H1 (cell line): ENCODE measurements around the gene ZIC1. TPM values are rescaled to one million over a fixed set of nuclear protein-coding genes. Genes with fewer than 3 reads are reported as not detected.

Source experiments
- CTCF ChIA-PET: fragments of 300-600 bp; sonication (Branson Sonifier 250); formaldehyde crosslinking; loops from one replicate; lab custom pipeline; 2021; ENCODE audit not compliant: partially characterized antibody; lab: Charles Lee
- POLR2A ChIA-PET: fragments of 300-600 bp; sonication (Branson Sonifier 250); formaldehyde crosslinking; loops from one replicate; lab custom pipeline; 2021; ENCODE audit warnings: inconsistent platforms; ENCODE audit not compliant: partially characterized antibody; lab: Charles Lee
- DNase-seq, 2 experiments: peaks; one replicate each; pipeline versions ENCODE4 v3.0.0 to v3.0.0-alpha.2; 2010 to 2022; ENCODE audit warnings: low spot score in 2 of 2, low read depth in 1 of 2, mixed read lengths in 1 of 2
- FAIRE-seq: peaks from 2 replicates; lab custom pipeline; 2011; peaks lifted over from hg19 to GRCh38; lab: Jason Lieb, UNC
- H2AFZ ChIP-seq: 2 replicates; pipeline ENCODE4 v1.8.1; 2012; ENCODE audit warnings: low read length, inconsistent platforms
- H2AK5ac ChIP-seq: 2 replicates; pipeline ENCODE4 v1.6.1; 2013; ENCODE audit warnings: low read depth, low read length
- H2BK120ac ChIP-seq: replicated peaks from 2 replicates; pipeline ENCODE3; 2013; ENCODE audit warnings: low read depth, low read length, inconsistent platforms
- H2BK12ac ChIP-seq: 2 replicates; pipeline ENCODE4 v1.6.1; 2013; ENCODE audit warnings: low read depth, low read length
- H2BK15ac ChIP-seq: 2 replicates; pipeline ENCODE4 v1.6.1; 2013; ENCODE audit warnings: low read length
- H2BK20ac ChIP-seq: 2 replicates; pipeline ENCODE4 v1.6.1; 2013; ENCODE audit warnings: low read length
- H2BK5ac ChIP-seq: 2 replicates; pipeline ENCODE4 v1.6.1; 2013; ENCODE audit warnings: low read depth, low read length
- H3K14ac ChIP-seq: 2 replicates; pipeline ENCODE4 v1.6.1; 2013; ENCODE audit warnings: inconsistent platforms; ENCODE audit not compliant: insufficient read length
- H3K18ac ChIP-seq: 2 replicates; pipeline ENCODE4 v1.6.1; 2013; ENCODE audit warnings: low read length; ENCODE audit errors: extremely low read depth
- H3K23ac ChIP-seq: 2 replicates; pipeline ENCODE4 v1.6.1; 2013; ENCODE audit warnings: inconsistent platforms; ENCODE audit not compliant: insufficient read length
- H3K23me2 ChIP-seq: 2 replicates; pipeline ENCODE4 v1.6.1; 2013; ENCODE audit warnings: low read depth, low read length
- H3K27ac ChIP-seq: 2 replicates; pipeline ENCODE4 v1.6.1; 2011; ENCODE audit warnings: low read depth, low read length, inconsistent platforms
- H3K27me3 ChIP-seq, 4 experiments: replicated peaks in 1 of 4; 1 replicate in 1 of 4; 2 replicates in 3 of 4; pipeline versions ENCODE4 v1.6.1 to v1.8.1; 2011 to 2013; ENCODE audit warnings: low read length in 3 of 4, mild to moderate bottlenecking in 3 of 4, inconsistent platforms in 2 of 4, mixed read lengths in 2 of 4, moderate library complexity in 1 of 4; ENCODE audit not compliant: control insufficient read depth in 3 of 4, insufficient read depth in 3 of 4; ENCODE audit errors: extremely low read depth in 1 of 4
- H3K36me3 ChIP-seq, 4 experiments: 2 replicates each; pipeline versions ENCODE4 v1.6.1 to v1.8.1; 2011 to 2013; ENCODE audit warnings: mild to moderate bottlenecking in 4 of 4, low read length in 3 of 4, moderate library complexity in 2 of 4, control low read depth in 1 of 4, inconsistent platforms in 1 of 4; ENCODE audit not compliant: insufficient read depth in 4 of 4, control insufficient read depth in 2 of 4
- H3K4ac ChIP-seq: replicated peaks from 2 replicates; pipeline ENCODE3; 2013; ENCODE audit warnings: low read length, low read depth, mixed read lengths, inconsistent platforms; ENCODE audit not compliant: insufficient read length
- H3K4me1 ChIP-seq, 4 experiments: replicated peaks in 1 of 4; 1 replicate in 1 of 4; 2 replicates in 3 of 4; pipeline versions ENCODE4 v1.6.1 to v1.8.1; 2011 to 2013; ENCODE audit warnings: low read length in 3 of 4, inconsistent platforms in 2 of 4, mixed read lengths in 1 of 4; ENCODE audit not compliant: insufficient read depth in 4 of 4, control insufficient read depth in 3 of 4
- H3K4me2 ChIP-seq, 2 experiments: 2 replicates each; pipeline versions ENCODE4 v1.6.1 to v1.8.1; 2011 to 2013; ENCODE audit warnings: low read depth in 2 of 2, low read length in 2 of 2, control low read depth in 1 of 2, inconsistent platforms in 1 of 2, mild to moderate bottlenecking in 1 of 2; ENCODE audit not compliant: insufficient read depth in 1 of 2
- H3K4me3 ChIP-seq, 4 experiments: fragments of 200-600, 300-600 bp in 1 of 4; sonication (generic), shearing (Covaris generic), sonication (Bioruptor Twin) in 1 of 4; 2 replicates each; pipeline versions ENCODE4 v1.5.1 to v1.8.1; 2011 to 2016; ENCODE audit warnings: low read length in 4 of 4, low read depth in 3 of 4, control low read depth in 2 of 4, inconsistent platforms in 2 of 4, mild to moderate bottlenecking in 2 of 4, mixed read lengths in 1 of 4, moderate library complexity in 1 of 4; ENCODE audit not compliant: insufficient read depth in 2 of 4; ENCODE audit errors: extremely low read depth in 1 of 4
- H3K56ac ChIP-seq: replicated peaks from 2 replicates; pipeline ENCODE3; 2013; ENCODE audit warnings: low read depth, mild to moderate bottlenecking, mixed read lengths, low read length, inconsistent platforms; ENCODE audit not compliant: insufficient read length
- H3K79me1 ChIP-seq: 2 replicates; pipeline ENCODE4 v1.6.1; 2013; ENCODE audit warnings: low read depth, low read length, control low read depth
- H3K79me2 ChIP-seq, 2 experiments: 2 replicates each; pipeline versions ENCODE4 v1.6.1 to v1.8.1; 2012 to 2013; ENCODE audit warnings: low read length in 2 of 2, mild to moderate bottlenecking in 2 of 2, inconsistent platforms in 1 of 2; ENCODE audit not compliant: insufficient read depth in 2 of 2, control insufficient read depth in 1 of 2
- H3K9ac ChIP-seq, 4 experiments: replicated peaks in 1 of 4; 1 replicate in 1 of 4; 2 replicates in 3 of 4; pipeline versions ENCODE4 v1.6.1 to v1.8.1; 2011 to 2013; ENCODE audit warnings: low read depth in 3 of 4, low read length in 3 of 4, control low read depth in 2 of 4, mild to moderate bottlenecking in 2 of 4, moderate library complexity in 2 of 4, inconsistent platforms in 1 of 4; ENCODE audit errors: extremely low read depth in 1 of 4
- H3K9me3 ChIP-seq, 2 experiments: 2 replicates each; pipeline versions ENCODE4 v1.6.1 to v1.8.1; 2012 to 2013; ENCODE audit warnings: mild to moderate bottlenecking in 2 of 2, moderate library complexity in 2 of 2, control low read depth in 1 of 2, inconsistent platforms in 1 of 2, low read depth in 1 of 2, low read length in 1 of 2, mixed read lengths in 1 of 2; ENCODE audit not compliant: insufficient read depth in 2 of 2
- H4K20me1 ChIP-seq, 2 experiments: replicated peaks in 1 of 2; 2 replicates each; pipeline versions ENCODE3 to v1.8.1; 2011 to 2013; ENCODE audit warnings: inconsistent platforms in 2 of 2, low read length in 2 of 2, mild to moderate bottlenecking in 1 of 2; ENCODE audit not compliant: insufficient read depth in 2 of 2, control insufficient read depth in 1 of 2
- H4K5ac ChIP-seq: 2 replicates; pipeline ENCODE4 v1.6.1; 2013; ENCODE audit warnings: low read length, low read depth, mixed read lengths, inconsistent platforms; ENCODE audit not compliant: insufficient read length
- H4K8ac ChIP-seq: 2 replicates; pipeline ENCODE4 v1.8.0; 2013; ENCODE audit warnings: mild to moderate bottlenecking, moderate library complexity, low read length, inconsistent platforms; ENCODE audit not compliant: insufficient read depth; ENCODE audit errors: extremely low read depth
- H4K91ac ChIP-seq: replicated peaks from 2 replicates; pipeline ENCODE3; 2013; ENCODE audit warnings: low read length, mixed read lengths, inconsistent platforms; ENCODE audit not compliant: insufficient read length
- CBX5 ChIP-seq: fragments of 300-800, 300-1000 bp; sonication (generic); IDR thresholded peaks from 2 replicates; pipeline ENCODE4 v1.7.1; 2016; ENCODE audit warnings: antibody characterized with exemption, low read length, low read depth
- CHD2 ChIP-seq: IDR thresholded peaks from 2 replicates; pipeline ENCODE4 v1.6.1; 2012; ENCODE audit warnings: low read length, improper control_type of control experiment
- CREB1 ChIP-seq: IDR thresholded peaks from 2 replicates; pipeline ENCODE4 v1.6.1; 2012; ENCODE audit warnings: inconsistent platforms
- E2F6 ChIP-seq: IDR thresholded peaks from 2 replicates; pipeline ENCODE4 v1.6.1; 2012; ENCODE audit warnings: inconsistent platforms
- EGR1 ChIP-seq: IDR thresholded peaks from 2 replicates; pipeline ENCODE4 v1.6.1; 2011; ENCODE audit warnings: low read depth, low read length, borderline replicate concordance
- EZH2 ChIP-seq: fragments of 200-600 bp; sonication (generic); IDR thresholded peaks from 2 replicates; pipeline ENCODE4 v1.7.1; 2012; ENCODE audit warnings: low read depth, mild to moderate bottlenecking, moderate library complexity, low read length, inconsistent platforms; ENCODE audit not compliant: severe bottlenecking
- GTF2F1 ChIP-seq: IDR thresholded peaks from 2 replicates; pipeline ENCODE4 v1.6.1; 2012; ENCODE audit warnings: low read depth, low read length, improper control_type of control experiment, borderline replicate concordance
- MAFK ChIP-seq: IDR thresholded peaks from 2 replicates; pipeline ENCODE4 v1.6.1; 2012; ENCODE audit warnings: low read depth, mild to moderate bottlenecking, improper control_type of control experiment, low read length
- RBBP5 ChIP-seq: IDR thresholded peaks from 2 replicates; pipeline ENCODE4 v1.7.1; 2012; ENCODE audit warnings: low read depth, mild to moderate bottlenecking, inconsistent platforms, low read length, moderate library complexity, borderline replicate concordance
- SP4 ChIP-seq: IDR thresholded peaks from 2 replicates; pipeline ENCODE4 v1.6.1; 2012; ENCODE audit warnings: low read length, inconsistent platforms
- TBP ChIP-seq: IDR thresholded peaks from 2 replicates; pipeline ENCODE4 v1.6.1; 2011; ENCODE audit warnings: low read depth, low read length, improper control_type of control experiment
- TCF12 ChIP-seq: IDR thresholded peaks from 2 replicates; pipeline ENCODE4 v1.6.1; 2011; ENCODE audit warnings: low read depth, mild to moderate bottlenecking, low read length
- WGBS, 2 experiments: shearing (Covaris generic) in 1 of 2; methylation state at CpG; one replicate each; pipeline versions ENCODE4 v1.1.6 to v1.1.7; 2013 to 2015; ENCODE audit warnings: low lambda C conversion rate in 2 of 2, mixed read lengths in 2 of 2, inconsistent platforms in 1 of 2, low coverage in 1 of 2, missing lambda C conversion rate in 1 of 2; ENCODE audit not compliant: insufficient replicate concordance in 2 of 2, insufficient coverage in 1 of 2, insufficient read length in 1 of 2; ENCODE audit errors: extremely low coverage in 1 of 2, missing lambda C conversion rate in 1 of 2; 5-methylcytosine and 5-hydroxymethylcytosine counted together
- polyA plus RNA-seq, 7 experiments: library from polyadenylated mRNA; depleted of rRNA in 3 of 7; stranded (reverse) in 5 of 7; unstranded in 2 of 7; fragments of >200 nt in 5 of 7; fragments of 200-250 nt in 2 of 7; gene quantifications; 1 replicate in 5 of 7; 2 replicates in 1 of 7; 4 replicates in 1 of 7; pipeline versions ENCODE4 v1.2.1 to v1.2.3, GENCODE V29; 2011 to 2013; ENCODE audit warnings: missing spikeins in 2 of 7, mixed read lengths in 2 of 7
- total RNA-seq: library from RNA; stranded (reverse); fragmentation: NEBNext Ultra II Directional; extraction: Animal tissue kit (Norgen Biotek cat#: 25700); gene quantifications from 2 replicates; pipeline ENCODE4 v1.2.1, GENCODE V29; 2021

The ZIC1 gene
- total and polyA plus RNA-seq, 2 of the 8 experiments (the other 6 are each of a cell fraction or from before 2014, with no cell fraction given), result 0.80 to 2.2 TPM

GRCh38 chr3:147421184-147421912 is 12.2 kb downstream of the ZIC1 start:
- H3K27ac ChIP-seq, result no peak overlapping the region
- no peak overlapping the region for H3K23ac ChIP-seq
- ChIA-PET POLR2A (interaction anchor here (1.3 to 2.1 kb wide), 4 partner anchors 10 to 28 kb away, joined by 4 to 12 read pairs (median 6); partner anchors contain the start of gene ZIC4), CTCF (interaction anchor here (0.8 to 17.2 kb wide), 11 partner anchors 9 to 304 kb away, joined by 3 to 485 read pairs (median 6); partner anchors contain the start of gene ZIC4)
- H3K36me3 ChIP-seq, result peaks cover 0 to 3% (median 0%) of the 10 kb centered on the region in 4 experiments; a peak in 1 of 8 replicates
- no peak overlapping the region for H2BK20ac ChIP-seq
- no peak overlapping the region for H4K8ac ChIP-seq
- H3K9me3 ChIP-seq, result no peaks in the 10 kb centered on the region
- H3K27me3 ChIP-seq, result peaks cover 75 to 99% (median 86%) of the 10 kb centered on the region in 4 experiments
- H3K79me1 ChIP-seq, result no peaks in the 10 kb centered on the region
- H2BK5ac ChIP-seq, result no peak overlapping the region
- H3K4ac ChIP-seq, result no peak overlapping the region
- peak overlapping the region; percentile 67; the same call in 1 of the 2 replicates for H2BK15ac ChIP-seq
- WGBS, 2 experiments, result 2% methylated on average over 38 of the region's 53 CpGs; no CpG with 5 or more reads in 1 of the 2 experiments
- peaks cover 2 to 9% of the 10 kb centered on the region in 2 experiments for H4K20me1 ChIP-seq
- peak overlapping the region; percentile 30 to 55 (median 30); a peak in 6 of 8 replicates for H3K4me3 ChIP-seq
- H3K9ac ChIP-seq, result no peak overlapping the region
- no peaks in the 10 kb centered on the region for H3K79me2 ChIP-seq
- H2BK12ac ChIP-seq, result no peak overlapping the region; the same call in 1 of the 2 replicates
- DNase-seq (peak in 1 of 2 experiments; percentile 81), FAIRE-seq (no peak)
- H2AFZ ChIP-seq, result no peak overlapping the region
- no peak overlapping the region for H3K56ac ChIP-seq
- peaks cover 13 to 39% (median 16%) of the 10 kb centered on the region in 4 experiments for H3K4me1 ChIP-seq
- H3K23me2 ChIP-seq, result peaks cover 6% of the 10 kb centered on the region; the same call in 1 of the 2 replicates
- no peak overlapping the region for H4K91ac ChIP-seq
- H3K18ac ChIP-seq, result no peak overlapping the region; the same call in 1 of the 2 replicates
- H2AK5ac ChIP-seq, result no peak overlapping the region
- peak overlapping the region; percentile 68 to 81 for H3K4me2 ChIP-seq
- H2BK120ac ChIP-seq, result no peak overlapping the region
- no peak overlapping the region for H4K5ac ChIP-seq
- no peak overlapping the region for H3K14ac ChIP-seq
- TF ChIP-seq RBBP5 (peak; percentile 56; the same call in 1 of the 2 replicates), EGR1 (peak; percentile 71; the same call in 1 of the 2 replicates), SP4 (no peak), CBX5 (no peak), GTF2F1 (no peak), TBP (no peak), E2F6 (no peak), EZH2 (peak; percentile 87), CREB1 (no peak), CHD2 (no peak), MAFK (no peak), TCF12 (no peak)
